Activated gamma-delta T cell treated with anti-CD3 and anti-CD28 coated beads, Interleukin-2, amount 50 U/mL, for 16 hours (primary cell): ENCODE results near the gene C1orf198.

ENCODE experiments used
- DNase-seq: peaks from one replicate; pipeline ENCODE4 v3.0.0-alpha.2; 2020; ENCODE audit warnings: low read depth

The C1orf198 gene

DNA sequence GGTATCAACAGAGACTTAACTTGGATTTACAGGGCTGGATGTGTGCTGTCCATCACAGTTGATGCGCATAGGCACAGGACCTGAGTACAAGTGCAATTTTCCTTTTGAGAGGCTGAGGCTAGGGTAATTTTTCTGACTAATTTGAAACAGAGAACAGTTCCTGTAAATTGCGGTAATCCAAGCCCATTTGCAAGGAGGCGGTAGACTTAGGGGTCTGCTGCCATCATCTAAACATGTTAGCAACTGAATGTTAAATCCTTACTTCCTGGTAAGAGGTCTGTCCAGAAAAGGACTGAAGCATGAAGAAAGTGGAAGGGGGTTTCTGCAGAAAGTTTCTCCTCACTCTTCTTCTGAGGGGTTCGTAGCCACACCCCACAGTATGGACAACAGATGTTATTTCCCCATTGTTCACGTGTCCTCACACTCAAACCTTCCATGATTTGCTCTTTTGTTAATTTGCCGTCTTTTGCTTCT, 23.7 kb upstream of the C1orf198 start:
- DNase-seq, result no peak

DNA sequence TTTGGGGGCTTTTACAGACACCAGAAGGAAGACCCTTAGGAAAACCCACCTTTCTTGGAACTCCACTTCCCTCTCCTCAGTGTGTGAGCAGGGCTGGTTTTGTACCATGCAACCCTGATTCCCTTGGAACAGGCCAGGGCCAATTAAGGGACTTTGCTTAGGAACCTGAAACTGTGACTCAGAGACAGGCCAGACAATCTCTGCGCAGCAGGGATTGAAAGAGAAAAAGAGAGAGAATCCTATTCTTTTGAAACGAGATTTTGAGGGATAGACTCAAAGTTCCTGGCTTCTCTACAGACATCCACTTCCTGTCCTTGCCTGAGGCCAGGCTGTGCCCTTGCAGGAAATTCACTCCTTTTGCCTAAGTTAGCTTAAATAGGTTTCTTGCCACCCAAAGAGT, 23.1 kb upstream of the C1orf198 start:
- DNase-seq, result no peak

DNA sequence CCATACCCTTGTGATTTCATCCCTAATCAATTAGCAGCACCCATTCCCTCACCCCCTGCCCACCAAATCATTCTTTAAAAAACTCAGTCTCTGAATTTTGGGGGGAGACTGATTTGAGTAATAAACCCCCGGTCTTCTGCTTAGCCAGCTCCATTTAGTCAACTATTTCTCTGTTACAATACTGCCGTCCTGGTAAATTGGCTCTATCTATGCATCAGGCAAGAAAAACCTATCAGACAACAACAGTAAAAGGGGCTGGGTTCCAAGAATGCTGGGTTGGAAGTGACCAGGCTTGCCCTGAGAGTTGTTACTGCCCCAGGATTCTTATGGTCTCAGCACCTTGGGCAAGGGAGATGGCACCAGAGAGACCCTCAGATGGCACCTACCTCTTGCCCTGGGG, 16.3 kb upstream of the C1orf198 start:
- no peak for DNase-seq

DNA sequence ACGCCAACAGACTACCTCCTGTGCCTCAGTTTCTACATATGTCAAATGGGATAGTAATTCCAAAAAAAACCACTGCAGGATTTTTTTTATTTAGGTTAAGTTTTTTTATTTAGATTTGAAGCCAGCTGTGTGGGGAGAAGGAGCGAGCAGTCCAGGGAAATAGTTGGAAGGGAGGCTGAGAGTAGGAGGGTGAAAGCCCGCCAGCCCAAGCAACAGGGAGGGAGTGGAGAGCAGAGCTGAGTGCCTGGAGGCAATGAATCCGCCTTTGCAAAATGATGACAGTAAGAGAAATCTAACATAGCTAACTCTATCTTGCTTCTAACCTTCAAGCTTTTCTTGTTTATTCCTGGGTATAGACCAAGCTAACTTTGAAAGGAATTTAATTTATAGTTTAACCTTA, 15.6 kb upstream of the C1orf198 start:
- no peak for DNase-seq

DNA sequence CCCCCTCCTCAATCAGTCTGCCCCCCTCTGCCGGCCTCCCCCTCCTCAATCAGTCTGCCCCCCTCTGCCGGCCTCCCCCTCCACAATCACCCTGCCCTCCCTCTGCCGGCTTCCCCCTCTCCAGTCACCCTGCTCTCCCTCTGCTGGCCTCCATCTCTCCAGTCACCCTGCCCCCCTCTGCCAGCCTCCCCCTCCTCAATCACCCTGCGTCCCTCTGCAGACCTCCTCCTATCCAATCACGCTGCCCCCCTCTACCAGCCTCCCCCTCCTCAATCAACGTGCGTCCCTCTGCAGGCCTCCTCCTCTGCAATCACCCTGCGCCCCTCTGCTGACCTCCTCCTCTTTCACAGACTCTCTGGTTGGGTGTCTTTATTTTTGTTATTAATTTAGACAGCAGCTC, 11.5 kb upstream of the C1orf198 start:
- DNase-seq, result no peak

DNA sequence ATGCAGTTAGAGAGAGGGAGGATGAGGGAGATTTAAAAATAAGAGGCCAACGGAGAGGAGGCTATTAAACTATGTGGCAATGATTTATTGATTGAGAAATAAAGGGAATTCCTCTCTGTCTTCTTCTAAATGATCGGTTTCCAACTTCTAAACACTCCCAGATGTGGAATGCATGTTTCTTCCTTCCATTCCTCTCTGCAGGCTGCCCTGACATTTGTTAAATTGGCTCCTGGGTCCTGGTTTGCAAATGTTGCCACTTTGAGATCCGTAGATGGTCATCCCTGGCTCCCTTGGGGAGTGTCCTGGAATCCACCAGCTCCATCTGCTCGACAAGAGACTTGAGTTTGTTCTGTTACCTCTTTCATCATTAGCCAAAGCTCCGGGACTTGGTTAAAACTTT, 10.3 kb upstream of the C1orf198 start:
- DNase-seq, result no peak

DNA sequence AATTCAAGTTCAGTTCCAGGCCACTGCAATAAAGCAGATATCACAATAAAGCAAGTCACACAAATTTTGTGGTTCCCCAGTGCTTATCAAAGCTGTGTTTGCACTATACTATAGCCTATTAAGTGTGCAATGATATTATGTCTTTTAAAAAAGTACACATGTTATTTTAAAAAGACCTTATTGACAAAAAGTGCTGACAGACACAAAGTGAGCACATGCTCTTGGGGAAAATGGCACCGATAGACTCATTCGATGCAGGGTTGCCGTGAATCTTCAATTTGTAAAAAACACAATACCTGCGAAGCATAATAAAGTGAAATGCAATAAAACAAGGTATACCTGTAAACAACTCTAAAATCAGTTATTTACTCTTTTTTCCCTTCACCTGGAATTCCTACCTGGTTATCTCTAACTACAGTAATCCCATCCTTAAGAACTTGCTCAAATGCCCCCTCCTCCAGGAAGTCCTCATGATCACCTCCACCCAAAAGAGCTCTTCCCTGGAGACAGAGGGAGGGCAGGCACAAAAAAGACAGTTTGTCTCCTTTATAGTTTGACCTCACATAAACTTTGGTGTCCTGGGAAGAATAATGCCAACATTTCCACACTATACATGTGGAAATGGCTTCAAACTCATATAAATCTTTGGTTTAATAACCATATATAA, 9.7 kb upstream of the C1orf198 start:
- DNase-seq, result no peak

DNA sequence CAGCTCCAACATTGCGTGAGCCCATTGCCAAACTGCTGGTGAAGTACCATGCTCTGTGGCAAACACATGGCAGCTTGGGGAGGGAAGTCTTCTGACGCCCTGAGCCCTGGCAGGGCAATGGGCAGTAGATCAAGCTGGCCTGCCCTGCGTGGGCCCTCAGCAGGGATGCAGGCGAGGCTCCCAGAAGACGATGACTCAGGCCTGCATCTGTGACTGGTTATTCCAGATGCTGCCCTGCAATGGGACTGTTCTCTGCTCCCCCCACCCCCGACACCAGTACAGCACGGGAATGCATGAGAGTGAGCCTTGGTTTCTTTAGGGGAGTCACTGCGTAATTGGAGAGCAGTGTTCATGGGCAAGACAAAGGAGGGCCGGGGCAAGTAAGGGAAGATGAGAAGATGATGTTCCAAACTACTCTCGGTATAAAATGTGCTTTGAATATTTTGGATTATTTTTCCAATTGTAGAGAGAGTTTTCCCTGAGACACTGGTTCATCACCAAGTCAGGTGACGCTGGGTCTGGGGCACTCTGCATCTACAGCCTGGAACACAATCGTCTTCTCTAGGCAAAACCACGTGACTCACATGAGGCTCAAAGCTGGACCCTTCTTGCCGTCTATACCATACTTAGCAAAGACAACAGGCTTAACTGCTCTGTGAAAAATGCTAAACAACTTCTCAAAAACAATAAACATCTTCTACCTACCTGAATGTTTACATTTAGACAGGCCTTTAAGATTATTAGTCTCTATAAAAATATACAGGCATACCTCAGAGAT, 9.0 kb upstream of the C1orf198 start:
- no peak for DNase-seq

DNA sequence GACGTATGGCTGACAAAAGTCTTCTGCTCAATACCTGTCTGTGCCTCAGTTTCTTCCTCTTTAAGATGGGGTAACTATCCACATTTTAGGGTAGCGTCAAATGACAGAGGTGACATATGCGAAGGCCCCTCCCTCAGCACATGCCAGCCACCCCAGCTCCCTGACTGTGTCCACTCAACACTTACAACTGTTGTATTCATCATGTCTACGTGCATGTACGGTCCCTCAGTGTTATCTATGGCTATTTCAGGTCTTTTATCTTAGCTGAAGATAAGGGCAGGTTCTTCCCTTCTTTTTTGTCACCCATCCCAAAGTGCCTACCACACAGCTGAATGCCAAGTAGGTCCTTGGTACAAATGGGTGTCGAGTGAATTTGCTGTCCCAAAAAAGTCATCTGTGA, 8.3 kb upstream of the C1orf198 start:
- no peak for DNase-seq

DNA sequence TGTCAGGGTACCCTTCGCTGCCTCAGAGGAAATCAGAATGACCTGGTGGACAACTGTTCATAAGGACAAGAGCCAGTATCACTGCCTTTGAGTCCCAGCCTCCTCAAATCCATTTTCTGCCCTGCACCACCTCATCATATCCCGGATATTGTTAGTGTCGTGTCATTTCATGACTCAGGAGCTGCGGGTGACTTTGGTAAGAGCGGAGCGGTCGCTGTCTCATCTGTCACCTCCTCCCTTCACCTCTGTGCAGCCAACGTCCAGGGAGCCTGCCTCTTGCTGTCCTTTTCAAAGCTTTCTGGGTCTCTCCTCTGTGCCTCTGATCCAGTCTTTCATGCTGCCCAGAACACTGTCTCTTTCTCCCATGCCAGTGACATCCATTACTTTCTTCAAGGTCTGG, 7.0 kb upstream of the C1orf198 start:
- DNase-seq, result no peak

DNA sequence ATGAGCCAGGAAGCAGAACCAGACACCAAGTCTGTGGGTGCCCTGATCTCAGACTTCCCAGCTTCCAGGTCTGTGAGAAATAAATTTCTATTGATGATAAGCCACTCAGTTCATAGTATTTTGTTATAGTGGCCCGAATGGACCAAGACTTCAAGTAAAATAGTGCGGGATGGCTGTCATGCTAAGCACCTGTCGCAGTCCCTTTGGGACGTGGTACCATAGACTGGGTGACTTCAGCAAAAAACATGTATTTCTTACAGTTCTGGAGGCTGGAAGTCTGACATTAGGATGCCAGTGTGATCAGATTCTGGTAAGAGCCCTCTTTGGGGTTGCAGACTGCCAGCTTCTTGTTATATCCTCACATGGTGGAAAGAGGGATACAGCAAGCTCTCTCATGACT, 2.6 kb upstream of the C1orf198 start:
- no peak for DNase-seq

DNA sequence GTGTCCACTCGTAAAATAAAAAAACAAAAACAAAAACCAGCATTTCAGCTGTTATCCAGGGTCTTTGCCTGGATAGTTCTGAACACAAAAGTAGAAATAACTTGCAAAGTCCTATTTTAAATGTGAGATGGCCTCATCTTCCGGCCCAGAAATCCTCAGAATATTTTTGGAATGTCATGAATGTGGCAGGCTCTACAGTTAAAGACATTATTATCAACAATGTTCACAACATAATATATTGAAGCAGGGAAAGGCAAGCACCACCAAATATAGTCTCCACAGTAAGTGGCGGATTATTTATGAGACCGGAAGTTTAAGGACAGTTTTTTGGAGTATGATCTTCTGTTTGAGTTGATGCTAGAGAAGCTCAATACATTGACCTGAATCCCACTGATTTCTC, 1.2 kb upstream of the C1orf198 start:
- no peak for DNase-seq

DNA sequence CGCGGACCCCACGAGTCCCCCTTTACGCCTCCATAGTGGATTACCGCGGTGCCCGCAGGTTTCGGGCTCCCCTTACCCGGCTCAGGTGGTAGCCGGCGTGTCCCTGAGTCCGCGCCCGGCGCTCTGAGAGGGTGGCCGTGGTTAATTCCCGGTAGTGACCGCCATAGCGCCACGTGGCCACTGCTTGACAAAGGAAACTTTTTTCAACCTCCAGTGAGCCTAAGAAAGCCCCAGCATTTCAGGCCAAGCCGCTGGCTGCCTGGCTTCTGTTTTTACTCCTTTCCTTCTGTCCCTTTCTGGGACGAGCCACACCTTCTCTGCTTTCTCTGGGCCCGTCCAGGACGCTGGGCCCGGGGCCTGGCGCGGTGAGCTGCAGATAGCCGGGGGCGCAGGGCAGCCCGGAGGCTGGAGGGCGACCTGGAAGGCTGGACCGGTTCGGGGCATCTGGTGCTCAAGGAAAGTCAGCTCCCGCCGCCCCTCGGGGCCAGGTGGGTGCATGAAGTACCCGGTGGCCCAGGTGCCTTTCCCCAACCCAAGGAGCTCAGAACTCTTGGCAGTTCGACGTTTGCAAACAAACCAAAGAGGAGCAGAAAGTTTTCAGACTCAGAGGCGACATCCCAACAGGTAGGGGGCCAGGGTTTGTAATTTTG, 540 bp upstream of the C1orf198 start:
- DNase-seq, result no peak

DNA sequence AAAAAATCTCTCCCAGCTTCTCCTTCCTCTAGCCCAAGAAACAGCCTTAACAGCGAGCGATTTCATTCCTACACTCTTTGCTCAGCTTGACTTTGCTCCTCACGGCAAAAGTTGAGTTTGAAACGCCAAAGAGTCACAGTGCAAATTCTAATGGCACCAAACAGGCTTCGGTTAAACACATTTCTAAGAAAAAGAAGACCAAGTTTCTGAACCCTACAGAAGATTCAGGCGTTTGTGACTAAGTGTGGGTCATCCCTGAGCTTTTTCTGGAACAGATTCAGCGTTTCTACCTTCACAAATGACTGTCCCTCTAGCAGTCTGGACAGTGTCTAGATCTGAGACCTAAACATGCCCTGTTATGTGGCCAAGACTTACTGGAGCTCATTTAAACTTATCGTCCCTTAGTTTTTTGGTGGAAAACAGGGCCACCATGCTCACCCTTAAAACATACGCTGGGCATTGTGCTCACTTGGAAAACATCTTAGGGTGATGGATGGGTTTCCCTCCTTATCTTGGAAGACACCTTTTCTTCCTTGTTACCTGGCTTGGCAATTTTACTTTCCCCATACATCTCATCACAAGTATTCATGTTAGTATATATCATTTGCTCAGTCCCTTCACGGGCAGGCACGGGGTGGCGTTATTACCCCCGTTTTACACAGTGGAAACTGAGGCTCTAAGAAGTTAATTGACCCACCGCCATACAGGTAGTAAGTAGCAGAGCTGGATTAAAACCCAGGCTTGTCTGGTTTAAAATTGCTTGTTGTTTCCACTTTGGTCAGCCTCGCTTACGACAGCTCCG, 1.0 kb downstream of the C1orf198 start:
- DNase-seq, result no peak

DNA sequence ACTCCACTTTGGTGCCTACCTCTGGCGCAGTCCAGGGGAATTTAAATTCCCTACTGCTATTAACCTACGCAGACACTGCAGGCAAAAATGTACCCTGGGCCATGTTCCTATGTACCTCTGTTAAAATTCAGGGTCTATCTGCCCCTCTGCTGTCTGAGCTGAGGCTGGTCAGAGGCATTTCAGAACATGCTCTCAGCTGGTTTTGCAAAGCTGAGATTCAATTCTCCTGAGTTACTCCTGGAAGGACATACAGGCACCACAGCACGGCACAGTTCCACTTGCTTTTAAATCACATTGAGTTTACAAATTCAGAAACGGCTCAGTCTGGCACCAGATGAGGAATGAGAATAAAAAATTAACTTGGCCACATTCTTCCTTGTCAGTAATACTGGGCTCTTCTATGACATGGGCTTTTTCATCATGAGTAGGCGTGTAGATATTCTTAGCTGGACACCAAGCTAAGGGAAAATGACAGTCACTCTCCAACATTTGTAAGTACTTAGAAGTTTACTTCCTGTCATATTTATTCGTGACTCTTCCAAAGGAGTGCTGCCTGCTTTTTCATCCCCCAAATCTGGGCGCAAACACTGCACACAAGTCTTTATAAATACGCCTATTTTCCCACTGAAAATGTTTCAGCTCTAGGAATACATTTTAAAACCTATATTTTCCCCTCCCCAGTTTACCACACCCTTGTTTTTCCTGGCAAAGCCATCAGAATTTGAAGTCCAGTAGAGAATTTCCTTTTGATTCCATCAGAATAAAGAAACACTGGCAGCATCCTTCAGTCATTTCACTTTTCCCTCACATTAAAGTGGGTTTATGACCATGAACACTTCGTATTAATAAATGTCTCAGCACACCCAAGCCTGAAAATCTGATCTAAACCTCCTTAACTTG, 1.9 kb downstream of the C1orf198 start:
- no peak for DNase-seq

DNA sequence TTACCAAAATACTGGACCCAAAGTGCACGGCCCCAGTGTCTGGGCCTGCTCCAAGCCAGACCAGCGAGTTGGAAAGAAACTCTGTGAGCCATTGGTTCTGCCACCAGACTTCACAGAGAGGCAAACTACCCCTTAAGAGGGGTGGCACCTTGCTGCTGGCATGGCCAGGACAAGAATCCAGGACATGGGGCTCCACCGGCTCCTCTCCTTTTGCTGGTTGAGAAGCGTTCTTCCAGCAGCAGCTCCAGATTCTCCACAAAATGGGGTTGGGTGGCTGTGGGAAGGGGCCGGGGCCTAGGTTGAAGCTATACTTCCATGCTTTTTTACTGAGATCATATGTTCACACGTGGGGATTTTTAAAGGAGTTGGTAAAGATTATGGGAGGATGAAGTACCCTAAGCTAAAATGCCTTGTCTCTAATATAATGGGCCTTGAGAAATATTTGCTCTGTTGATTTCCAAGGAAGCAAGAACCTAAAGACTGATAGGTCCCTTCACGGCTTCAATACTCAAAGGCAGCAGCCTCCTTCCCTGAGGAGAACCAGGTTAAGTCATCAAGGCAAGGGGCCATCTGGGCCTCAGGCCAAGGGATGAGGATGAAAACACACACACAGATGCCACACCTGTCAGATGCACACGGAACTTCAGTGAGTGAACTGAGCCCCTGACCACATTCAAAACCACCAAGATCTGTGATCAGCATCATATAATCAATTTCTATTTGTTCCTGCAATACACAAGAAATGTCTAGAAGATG, 3.1 kb downstream of the C1orf198 start:
- DNase-seq, result no peak

DNA sequence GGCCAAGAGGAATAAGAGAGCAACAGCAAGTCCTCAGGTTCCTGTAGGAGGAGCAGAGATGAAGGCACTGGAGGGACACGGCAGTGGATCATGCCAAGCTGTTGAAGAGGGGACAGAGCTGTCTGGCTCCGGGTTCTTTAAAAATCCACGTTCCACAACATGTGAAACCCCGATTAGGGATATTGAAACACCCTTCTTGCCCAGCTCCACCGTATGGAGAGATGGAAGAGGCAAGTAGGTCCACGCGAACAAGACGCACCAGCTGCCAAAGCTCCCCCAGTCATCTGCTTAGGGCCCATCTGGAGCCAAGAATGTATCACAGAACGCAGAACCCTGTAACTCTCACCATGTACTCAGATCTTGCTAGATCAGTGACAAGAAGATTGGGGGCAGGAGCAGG, 3.9 kb downstream of the C1orf198 start:
- no peak for DNase-seq

DNA sequence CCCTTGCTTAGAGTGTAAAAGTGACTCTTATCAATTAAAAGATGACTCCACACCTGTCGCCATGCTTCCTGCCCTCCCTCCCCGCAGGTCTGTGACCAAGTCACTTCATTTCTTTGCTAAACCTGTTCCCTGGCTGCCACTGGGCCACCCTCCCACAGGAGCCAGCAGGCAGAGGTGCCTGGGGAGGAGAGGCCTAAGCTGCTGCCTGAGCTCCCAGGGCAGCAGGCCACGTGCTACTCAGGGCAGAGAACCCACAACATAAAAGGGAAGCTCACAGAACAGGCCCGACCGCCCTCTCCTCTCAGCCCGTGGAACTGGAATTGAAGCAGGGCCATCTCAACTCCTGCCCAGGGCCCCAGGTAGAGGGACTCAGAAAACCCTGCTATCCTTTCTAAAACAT, 4.9 kb downstream of the C1orf198 start:
- no peak for DNase-seq

DNA sequence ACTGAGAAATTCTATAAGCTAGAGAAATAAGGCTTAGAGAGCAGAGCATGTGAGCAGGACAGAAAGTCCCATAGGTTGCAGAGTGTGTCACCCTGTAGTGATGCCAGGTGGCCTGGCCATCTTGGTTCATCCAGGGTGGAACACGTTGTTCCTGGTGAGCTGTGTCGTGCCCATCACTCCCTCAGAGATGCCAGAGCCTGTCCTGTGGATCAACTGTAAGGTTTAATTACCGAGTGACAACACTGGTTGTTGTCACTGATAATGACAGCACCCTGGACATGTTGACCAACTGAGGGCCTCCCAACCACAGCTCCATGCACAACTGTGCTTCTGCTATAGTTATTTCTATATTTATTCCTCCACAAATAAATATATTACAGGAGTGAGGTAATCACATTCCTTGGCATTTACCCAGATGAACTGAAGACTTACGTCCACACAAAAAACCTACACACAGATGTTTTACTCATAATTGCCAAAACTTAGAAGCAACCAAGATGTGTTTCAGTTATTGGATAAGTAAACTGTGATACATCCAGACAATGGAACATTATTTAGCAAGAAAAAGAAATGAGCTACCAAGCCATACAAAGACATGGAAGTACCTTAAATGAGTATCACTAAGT, 6.2 kb downstream of the C1orf198 start:
- DNase-seq, result no peak

DNA sequence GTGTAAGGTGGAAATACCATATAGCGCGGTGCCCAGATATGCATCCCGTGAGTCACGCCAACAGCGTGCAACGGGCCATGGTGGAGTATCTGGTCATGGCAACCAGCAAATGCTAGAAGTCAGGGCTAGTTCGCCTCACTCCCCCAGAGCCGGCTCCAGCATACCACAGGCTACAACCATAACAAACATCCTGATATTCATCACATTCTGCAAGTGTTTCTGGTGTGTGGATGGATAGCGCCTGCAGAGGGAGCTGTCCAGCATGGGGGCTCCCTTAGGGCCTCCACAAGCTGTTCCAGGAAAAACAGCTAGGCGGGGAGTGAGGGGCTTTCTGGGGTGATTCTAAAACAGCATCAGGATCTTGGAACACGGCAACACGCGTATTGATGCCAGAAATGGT, 6.8 kb downstream of the C1orf198 start:
- DNase-seq, result no peak
